HG02798 (cell line): ENCODE measurements around the gene PCDH8.
"Not testable (repeated sequence)": the region's sequence is repeated elsewhere in the genome, so short reads cannot be mapped to it uniquely, and the experiment has no call there.

Experiments
- ATAC-seq: cut with Tn5 transposase; IDR thresholded peaks from one replicate; pipeline ENCODE4 v1.9.1; 2021; ENCODE audit warnings: mild to moderate bottlenecking; ENCODE audit not compliant: unreplicated experiment, poor library complexity

Gene PCDH8

GRCh38 chr13:52830946-52831345 lies 17.5 kb downstream of the PCDH8 start:
- no peak for ATAC-seq

- no peak for ATAC-seq
Measured at GRCh38 chr13:52827839-52828238, 20.6 kb downstream of the PCDH8 start.

GRCh38 chr13:52817886-52818285 lies 30.6 kb downstream of the PCDH8 start:
- ATAC-seq: not testable (repeated sequence)

- no peak for ATAC-seq
Measured at GRCh38 chr13:52815330-52815729, 33.1 kb downstream of the PCDH8 start.

GRCh38 chr13:52812941-52813340 lies 35.5 kb downstream of the PCDH8 start:
- peak; percentile 36 for ATAC-seq

- ATAC-seq: no peak
Measured at GRCh38 chr13:52811841-52812240, 36.6 kb downstream of the PCDH8 start.

- no peak for ATAC-seq
Measured at GRCh38 chr13:52810526-52810925, 37.9 kb downstream of the PCDH8 start.

- ATAC-seq: no peak
Measured at GRCh38 chr13:52810011-52810410, 38.4 kb downstream of the PCDH8 start.

GRCh38 chr13:52809310-52809769 lies 39.1 kb downstream of the PCDH8 start:
- peak; percentile 85 for ATAC-seq

- ATAC-seq: no peak
Measured at GRCh38 chr13:52808842-52809219, 39.6 kb downstream of the PCDH8 start.

- no peak for ATAC-seq
Measured at GRCh38 chr13:52806029-52806428, 42.4 kb downstream of the PCDH8 start.

- no peak for ATAC-seq
Measured at GRCh38 chr13:52804202-52804641, 44.2 kb downstream of the PCDH8 start.

GRCh38 chr13:52800856-52801255 lies 47.6 kb downstream of the PCDH8 start:
- no peak for ATAC-seq

GRCh38 chr13:52798770-52799430 lies 49.5 kb downstream of the PCDH8 start:
- no peak for ATAC-seq

GRCh38 chr13:52797176-52797575 lies 51.3 kb downstream of the PCDH8 start:
- no peak for ATAC-seq

- ATAC-seq: no peak
Measured at GRCh38 chr13:52794589-52794988, 53.9 kb downstream of the PCDH8 start.

- ATAC-seq: no peak
Measured at GRCh38 chr13:52793515-52794061, 54.9 kb downstream of the PCDH8 start.
